ENCODE measurements around the gene CPPED1.

- TF ChIP-seq CTCF (conservative IDR thresholded peaks at IDR 0.05; ENCODE audit: low read depth, low read length) (no peak), EZH2phosphoT487 (IDR thresholded peaks at IDR 0.05; ENCODE audit: borderline replicate concordance, low read length) (no peak)
Measured at GRCh38 chr16:12679660-12680272, 123.9 kb downstream of the CPPED1 start.
